HepG2 (cell line): ENCODE results near the gene ZSWIM6. TPM values are rescaled to one million over a fixed set of nuclear protein-coding genes. Genes with fewer than 3 reads are reported as not detected.

ENCODE experiments used
- ATF1 ChIP-seq: IDR thresholded peaks from 2 replicates; pipeline ENCODE4 v1.6.1; 2016; ENCODE audit warnings: mild to moderate bottlenecking, control low read depth
- CBX1 ChIP-seq: IDR thresholded peaks from one replicate; pipeline ENCODE4 v1.6.1; 2016; ENCODE audit warnings: antibody characterized with exemption, low read depth
- CSRNP1 ChIP-seq: sonication (generic); formaldehyde crosslinking; IDR thresholded peaks from 2 replicates; pipeline ENCODE4 v1.8.1; 2023; ENCODE audit warnings: mild to moderate bottlenecking, missing genetic modification reagents
- FOSL2 ChIP-seq: sonication (generic); formaldehyde crosslinking; IDR thresholded peaks from 2 replicates; pipeline ENCODE4 v1.4.0; 2020; ENCODE audit warnings: missing genetic modification reagents
- GZF1 ChIP-seq: sonication (generic); formaldehyde crosslinking; IDR thresholded peaks from 2 replicates; pipeline ENCODE4 v1.5.1; 2020; ENCODE audit warnings: mild to moderate bottlenecking, missing genetic modification reagents
- HNF4A ChIP-seq: sonication (generic); formaldehyde crosslinking; IDR thresholded peaks from 2 replicates; pipeline ENCODE4 v1.4.0; 2020; ENCODE audit warnings: missing genetic modification reagents
- KAT2B ChIP-seq: fragments of 150-350 bp; IDR thresholded peaks from 2 replicates; pipeline ENCODE4 v1.6.1; 2014; ENCODE audit warnings: low read depth, low read length, borderline replicate concordance
- KDM4B ChIP-seq: sonication (generic); formaldehyde crosslinking; IDR thresholded peaks from 2 replicates; pipeline ENCODE4 v1.4.0; 2020; ENCODE audit warnings: missing genetic modification reagents
- MTA3 ChIP-seq: sonication (generic); formaldehyde crosslinking; IDR thresholded peaks from 2 replicates; pipeline ENCODE4 v1.4.0; 2020; ENCODE audit warnings: missing genetic modification reagents
- NR0B2 ChIP-seq: sonication (generic); formaldehyde crosslinking; IDR thresholded peaks from 2 replicates; pipeline ENCODE4 v1.4.0; 2020; ENCODE audit warnings: mild to moderate bottlenecking, missing genetic modification reagents
- NR1H2 ChIP-seq: sonication (generic); formaldehyde crosslinking; IDR thresholded peaks from 2 replicates; pipeline ENCODE4 v1.8.1; 2022; ENCODE audit warnings: low read depth, missing genetic modification reagents, borderline replicate concordance
- NR2F2 ChIP-seq: IDR thresholded peaks from 2 replicates; pipeline ENCODE4 v1.6.1; 2012; ENCODE audit warnings: low read depth, inconsistent platforms, borderline replicate concordance
- PRMT3 ChIP-seq: sonication (generic); formaldehyde crosslinking; IDR thresholded peaks from 2 replicates; pipeline ENCODE4 v1.8.1; 2022; ENCODE audit warnings: low read depth, mild to moderate bottlenecking, moderate library complexity, missing genetic modification reagents, borderline replicate concordance
- ZBTB42 ChIP-seq: sonication (generic); formaldehyde crosslinking; IDR thresholded peaks from 2 replicates; pipeline ENCODE4 v1.5.0; 2020; ENCODE audit warnings: mild to moderate bottlenecking, missing genetic modification reagents
- ZIK1 ChIP-seq: sonication (generic); formaldehyde crosslinking; IDR thresholded peaks from 2 replicates; pipeline ENCODE4 v1.5.0; 2020; ENCODE audit warnings: mild to moderate bottlenecking, low read depth, missing genetic modification reagents, borderline replicate concordance
- ZKSCAN8 ChIP-seq: IDR thresholded peaks from 2 replicates; pipeline ENCODE4 v1.6.1; 2016; ENCODE audit warnings: borderline replicate concordance, missing genetic modification reagents, missing compliant biosample characterization
- ZNF292 ChIP-seq: sonication (generic); formaldehyde crosslinking; IDR thresholded peaks from 2 replicates; pipeline ENCODE4 v1.8.1; 2022; ENCODE audit warnings: mild to moderate bottlenecking, low read depth, missing genetic modification reagents, borderline replicate concordance
- ZNF446 ChIP-seq: sonication (generic); formaldehyde crosslinking; IDR thresholded peaks from 2 replicates; pipeline ENCODE4 v1.5.0; 2020; ENCODE audit warnings: mild to moderate bottlenecking, missing genetic modification reagents
- ZNF510 ChIP-seq: sonication (generic); formaldehyde crosslinking; IDR thresholded peaks from 2 replicates; pipeline ENCODE4 v1.4.0; 2020; ENCODE audit warnings: low read depth, mild to moderate bottlenecking, missing genetic modification reagents
- ZNF563 ChIP-seq: sonication (generic); formaldehyde crosslinking; IDR thresholded peaks from 2 replicates; pipeline ENCODE4 v1.8.0; 2022; ENCODE audit warnings: mild to moderate bottlenecking, moderate library complexity, missing genetic modification reagents
- ZNF720 ChIP-seq: sonication (generic); formaldehyde crosslinking; IDR thresholded peaks from 2 replicates; pipeline ENCODE4 v1.4.0; 2020; ENCODE audit warnings: missing genetic modification reagents
- ZNF780A ChIP-seq: sonication (generic); formaldehyde crosslinking; IDR thresholded peaks from 2 replicates; pipeline ENCODE4 v1.8.0; 2022; ENCODE audit warnings: mild to moderate bottlenecking, missing genetic modification reagents, moderate library complexity
- polyA plus RNA-seq, 8 experiments: library from polyadenylated mRNA; depleted of rRNA in 3 of 8; stranded (reverse) in 7 of 8; unstranded in 1 of 8; fragments of >200 nt; fragmentation: Illumina TruSeq in 4 of 8; extraction: Trizol in 4 of 8; gene quantifications; 2 replicates each; pipeline versions ENCODE4 v1.2.1 to v1.2.3, GENCODE V29; 2011 to 2016; ENCODE audit warnings: low read depth in 4 of 8, missing spikeins in 1 of 8, mixed read lengths in 1 of 8; ENCODE audit not compliant: insufficient read depth in 1 of 8
- total RNA-seq, 5 experiments: library from RNA; depleted of rRNA; stranded (reverse); fragments of >200 nt; fragmentation: Illumina TruSeq; extraction: Trizol; gene quantifications; 2 replicates each; pipeline ENCODE4 v1.2.3, GENCODE V29; 2016; ENCODE audit warnings: low read depth in 1 of 5
- TF ChIP-seq, protein P1 (sequence below): sonication (generic); formaldehyde crosslinking; IDR thresholded peaks from 2 replicates; pipeline ENCODE4 v1.4.0; 2020; ENCODE audit warnings: missing genetic modification reagents; ENCODE audit errors: not compliant biosample characterization
- TF ChIP-seq, protein P2 (sequence below): sonication (generic); formaldehyde crosslinking; IDR thresholded peaks from 2 replicates; pipeline ENCODE4 v1.4.0; 2020; ENCODE audit warnings: low read depth, missing genetic modification reagents

The ZSWIM6 gene
- total and polyA plus RNA-seq, 2 of the 13 experiments (the other 11 are each of a cell fraction or from before 2014, with no cell fraction given) = 0.82 to 1.9 TPM

DNA sequence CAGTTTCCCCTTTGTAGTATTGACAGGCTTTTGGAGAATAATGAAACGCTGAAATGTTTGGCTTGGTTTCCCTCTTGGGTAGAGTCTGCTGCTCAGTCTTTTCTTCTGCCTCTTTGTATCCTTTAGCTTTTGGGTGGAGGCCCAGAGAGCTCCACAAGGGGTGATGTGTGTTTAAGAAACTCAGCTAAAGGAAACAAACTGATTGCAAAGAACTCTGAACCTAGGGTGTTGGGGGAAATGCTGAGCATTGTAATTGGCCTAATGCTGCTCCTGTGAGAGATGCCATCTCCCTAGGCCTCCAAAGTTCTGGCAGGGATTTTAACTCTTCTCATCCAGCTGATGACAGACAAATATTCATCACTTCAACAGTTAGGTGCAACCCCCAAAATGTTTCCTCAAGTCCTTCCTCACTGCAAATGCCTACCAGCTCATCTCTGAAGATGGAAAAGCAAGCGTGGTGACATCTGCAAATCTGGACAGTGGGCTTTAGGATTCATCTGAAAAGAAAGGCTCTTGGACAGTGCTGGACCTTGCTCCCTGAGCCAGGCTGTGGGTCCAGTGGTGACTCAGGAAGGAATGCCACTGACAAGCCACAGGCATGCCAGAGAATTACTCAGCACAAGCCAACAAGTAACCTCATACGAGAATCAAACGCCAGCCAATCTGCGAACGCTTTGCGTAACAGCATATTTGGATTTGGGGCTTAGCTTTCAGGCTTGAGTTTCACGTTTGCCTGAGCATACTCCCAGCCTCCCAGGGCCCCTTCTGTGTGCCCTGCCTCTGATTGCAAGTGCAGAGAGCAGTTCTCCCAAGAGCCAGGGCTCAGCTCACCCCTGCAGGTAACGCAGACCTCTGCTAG lies 30.5 kb upstream of the ZSWIM6 start (continued):
- TF ChIP-seq ZNF446 = no peak
- TF ChIP-seq ATF1 (CRISPR knock-in tag) = peak; percentile 61; the same call in 1 of the 2 replicates
- peak; percentile 95 for TF ChIP-seq HNF4A (CRISPR knock-in tag)
- TF ChIP-seq MTA3 = no peak
- no peak for TF ChIP-seq NR2F2
- no peak for TF ChIP-seq ZNF780A (CRISPR knock-in tag)
- TF ChIP-seq, protein P1, sequence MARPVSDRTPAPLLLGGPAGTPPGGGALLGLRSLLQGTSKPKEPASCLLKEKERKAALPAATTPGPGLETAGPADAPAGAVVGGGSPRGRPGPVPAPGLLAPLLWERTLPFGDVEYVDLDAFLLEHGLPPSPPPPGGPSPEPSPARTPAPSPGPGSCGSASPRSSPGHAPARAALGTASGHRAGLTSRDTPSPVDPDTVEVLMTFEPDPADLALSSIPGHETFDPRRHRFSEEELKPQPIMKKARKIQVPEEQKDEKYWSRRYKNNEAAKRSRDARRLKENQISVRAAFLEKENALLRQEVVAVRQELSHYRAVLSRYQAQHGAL (CRISPR knock-in tag) = no peak
- no peak for TF ChIP-seq ZNF720
- TF ChIP-seq NR1H2 (CRISPR knock-in tag) = no peak
- no peak for TF ChIP-seq KAT2B
- no peak for TF ChIP-seq ZNF563 (CRISPR knock-in tag)
- TF ChIP-seq NR0B2 = no peak
- TF ChIP-seq FOSL2 (CRISPR knock-in tag) = peak; percentile 99
- TF ChIP-seq KDM4B (CRISPR knock-in tag) = no peak
- 0 out of 2 replicates have a peak, but pooled peaks have one; percentile 34 for TF ChIP-seq CSRNP1 (CRISPR knock-in tag)
- TF ChIP-seq PRMT3 (CRISPR knock-in tag) = no peak
- peak; percentile 73; the same call in 1 of the 2 replicates for TF ChIP-seq ZNF292 (CRISPR knock-in tag)
- TF ChIP-seq ZNF510 (CRISPR knock-in tag) = no peak
- TF ChIP-seq, protein P2, sequence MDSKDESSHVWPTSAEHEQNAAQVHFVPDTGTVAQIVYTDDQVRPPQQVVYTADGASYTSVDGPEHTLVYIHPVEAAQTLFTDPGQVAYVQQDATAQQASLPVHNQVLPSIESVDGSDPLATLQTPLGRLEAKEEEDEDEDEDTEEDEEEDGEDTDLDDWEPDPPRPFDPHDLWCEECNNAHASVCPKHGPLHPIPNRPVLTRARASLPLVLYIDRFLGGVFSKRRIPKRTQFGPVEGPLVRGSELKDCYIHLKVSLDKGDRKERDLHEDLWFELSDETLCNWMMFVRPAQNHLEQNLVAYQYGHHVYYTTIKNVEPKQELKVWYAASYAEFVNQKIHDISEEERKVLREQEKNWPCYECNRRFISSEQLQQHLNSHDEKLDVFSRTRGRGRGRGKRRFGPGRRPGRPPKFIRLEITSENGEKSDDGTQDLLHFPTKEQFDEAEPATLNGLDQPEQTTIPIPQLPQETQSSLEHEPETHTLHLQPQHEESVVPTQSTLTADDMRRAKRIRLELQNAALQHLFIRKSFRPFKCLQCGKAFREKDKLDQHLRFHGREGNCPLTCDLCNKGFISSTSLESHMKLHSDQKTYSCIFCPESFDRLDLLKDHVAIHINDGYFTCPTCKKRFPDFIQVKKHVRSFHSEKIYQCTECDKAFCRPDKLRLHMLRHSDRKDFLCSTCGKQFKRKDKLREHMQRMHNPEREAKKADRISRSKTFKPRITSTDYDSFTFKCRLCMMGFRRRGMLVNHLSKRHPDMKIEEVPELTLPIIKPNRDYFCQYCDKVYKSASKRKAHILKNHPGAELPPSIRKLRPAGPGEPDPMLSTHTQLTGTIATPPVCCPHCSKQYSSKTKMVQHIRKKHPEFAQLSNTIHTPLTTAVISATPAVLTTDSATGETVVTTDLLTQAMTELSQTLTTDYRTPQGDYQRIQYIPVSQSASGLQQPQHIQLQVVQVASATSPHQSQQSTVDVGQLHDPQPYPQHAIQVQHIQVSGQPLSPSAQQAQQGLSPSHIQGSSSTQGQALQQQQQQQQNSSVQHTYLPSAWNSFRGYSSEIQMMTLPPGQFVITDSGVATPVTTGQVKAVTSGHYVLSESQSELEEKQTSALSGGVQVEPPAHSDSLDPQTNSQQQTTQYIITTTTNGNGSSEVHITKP (CRISPR knock-in tag) = no peak
- peak; percentile 77; the same call in 1 of the 2 replicates for TF ChIP-seq ZKSCAN8 (CRISPR knock-in tag)
- TF ChIP-seq GZF1 (CRISPR knock-in tag) = no peak
- no peak for TF ChIP-seq ZIK1 (CRISPR knock-in tag)
- no peak for TF ChIP-seq ZBTB42 (CRISPR knock-in tag)
- no peak for TF ChIP-seq CBX1
